Right lobe of liver (tissue), 6 donors: ENCODE results near the gene AFAP1. TPM values are rescaled to one million over a fixed set of nuclear protein-coding genes. Genes with fewer than 3 reads are reported as not detected.

Experiments used
- ATAC-seq, 4 donors: fragments of 200-7000 bp; cut with Tn5 transposase; one replicate each; pipeline ENCODE4 v1.9.1; 2020; ENCODE audit warnings: mild to moderate bottlenecking in 4 of 4, moderate library complexity in 4 of 4
- DNase-seq, 3 donors: peaks; one replicate each; pipeline ENCODE4 v3.0.0-alpha.2; 2020
- H3K27ac ChIP-seq, 3 donors: fragments of 200-600 bp; one replicate each; pipeline ENCODE4 v1.8.0; 2022
- H3K27me3 ChIP-seq, 2 donors: fragments of 200-600 bp; one replicate each; pipeline ENCODE4 v1.8.0; 2022
- H3K36me3 ChIP-seq, 4 donors: fragments of 200-600 bp; sonication (generic) in 1 of 4; one replicate each; pipeline versions ENCODE4 v1.5.1 to v1.8.0; 2017 to 2022; ENCODE audit warnings: control low read depth in 1 of 4
- H3K4me1 ChIP-seq, 4 donors: fragments of 200-600 bp; sonication (generic) in 1 of 4; one replicate each; pipeline versions ENCODE4 v1.5.1 to v1.8.0; 2017 to 2022; ENCODE audit warnings: control low read depth in 1 of 4
- H3K4me3 ChIP-seq, 3 donors: fragments of 200-600 bp; one replicate each; pipeline ENCODE4 v1.8.0; 2022
- H3K9me3 ChIP-seq, 4 donors: fragments of 200-600 bp; sonication (generic) in 1 of 4; one replicate each; pipeline versions ENCODE4 v1.5.1 to v1.8.0; 2017 to 2022; ENCODE audit warnings: control low read depth in 1 of 4
- POLR2A ChIP-seq: fragments of 450-650 bp; IDR thresholded peaks from one replicate; pipeline ENCODE4 v1.6.1; 2017; ENCODE audit warnings: antibody characterized with exemption, mild to moderate bottlenecking
- WGBS: methylation state at CpG from one replicate; pipeline ENCODE4 v1.1.6; 2018; ENCODE audit warnings: low coverage, low lambda C conversion rate; ENCODE audit not compliant: insufficient coverage; ENCODE audit errors: missing lambda C conversion rate; 5-methylcytosine and 5-hydroxymethylcytosine counted together
- intact Hi-C, 2 donors: fragments of 100-400 bp; cut with DNase I; formaldehyde crosslinking; loops; one replicate each; pipeline versions ENCODE4 v1.11.2 to v1.14.1; 2022
- total RNA-seq, 6 experiments: library from RNA; depleted of rRNA in 2 of 6; stranded (reverse); fragments of >200 nt in 2 of 6; fragmentation: NEBNext Ultra II Directional in 3 of 6; extraction: Animal tissue kit (Norgen Biotek cat#: 25700) in 3 of 6; gene quantifications; one replicate each; pipeline versions ENCODE4 v1.1.0 to v1.2.4, GENCODE V29; 2016 to 2023
- TF ChIP-seq, protein P1 (sequence below), 4 donors: fragments of 200-600 bp in 3 of 4; fragments of 450-650 bp in 1 of 4; IDR thresholded peaks; one replicate each; pipeline versions ENCODE4 v1.5.1 to v1.8.0; 2016 to 2022; ENCODE audit warnings: antibody characterized with exemption in 4 of 4, mild to moderate bottlenecking in 2 of 4
- donor health status: DM: no; HTN: yes; CAD: no.
- donor health status: DM: no; HTN: no; CAD: no.
- donor health status: DM: no; HTN: no; CAD: no.
- donor health status: DM: no; HTN: yes; CAD: no.
- donor health status: DM: no; HTN: yes; CAD: no.

AFAP1 gene
- total RNA-seq, 6 experiments from 2014 or later, result 0.95 to 3.1 (median 1.9) TPM

GRCh38 chr4:7859326-7859725 is 80.3 kb downstream of the AFAP1 start:
- Histone ChIP-seq H3K27me3 (no peaks in the 10 kb centered on the region), H3K4me3 (no peak overlapping the region), H3K36me3 (no peaks in the 10 kb centered on the region), H3K9me3 (no peaks in the 10 kb centered on the region), H3K4me1 (no peaks in the 10 kb centered on the region), H3K27ac (no peak overlapping the region)
- intact Hi-C loops, result no loop called here
- no peak for ATAC-seq
- TF ChIP-seq, protein P1, sequence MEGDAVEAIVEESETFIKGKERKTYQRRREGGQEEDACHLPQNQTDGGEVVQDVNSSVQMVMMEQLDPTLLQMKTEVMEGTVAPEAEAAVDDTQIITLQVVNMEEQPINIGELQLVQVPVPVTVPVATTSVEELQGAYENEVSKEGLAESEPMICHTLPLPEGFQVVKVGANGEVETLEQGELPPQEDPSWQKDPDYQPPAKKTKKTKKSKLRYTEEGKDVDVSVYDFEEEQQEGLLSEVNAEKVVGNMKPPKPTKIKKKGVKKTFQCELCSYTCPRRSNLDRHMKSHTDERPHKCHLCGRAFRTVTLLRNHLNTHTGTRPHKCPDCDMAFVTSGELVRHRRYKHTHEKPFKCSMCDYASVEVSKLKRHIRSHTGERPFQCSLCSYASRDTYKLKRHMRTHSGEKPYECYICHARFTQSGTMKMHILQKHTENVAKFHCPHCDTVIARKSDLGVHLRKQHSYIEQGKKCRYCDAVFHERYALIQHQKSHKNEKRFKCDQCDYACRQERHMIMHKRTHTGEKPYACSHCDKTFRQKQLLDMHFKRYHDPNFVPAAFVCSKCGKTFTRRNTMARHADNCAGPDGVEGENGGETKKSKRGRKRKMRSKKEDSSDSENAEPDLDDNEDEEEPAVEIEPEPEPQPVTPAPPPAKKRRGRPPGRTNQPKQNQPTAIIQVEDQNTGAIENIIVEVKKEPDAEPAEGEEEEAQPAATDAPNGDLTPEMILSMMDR (IDR thresholded peaks at IDR 0.05), result no peak
- no peak for TF ChIP-seq POLR2A
- no peak for DNase-seq
- 56% methylated on average over 2 of the region's 4 CpGs for WGBS

DNA sequence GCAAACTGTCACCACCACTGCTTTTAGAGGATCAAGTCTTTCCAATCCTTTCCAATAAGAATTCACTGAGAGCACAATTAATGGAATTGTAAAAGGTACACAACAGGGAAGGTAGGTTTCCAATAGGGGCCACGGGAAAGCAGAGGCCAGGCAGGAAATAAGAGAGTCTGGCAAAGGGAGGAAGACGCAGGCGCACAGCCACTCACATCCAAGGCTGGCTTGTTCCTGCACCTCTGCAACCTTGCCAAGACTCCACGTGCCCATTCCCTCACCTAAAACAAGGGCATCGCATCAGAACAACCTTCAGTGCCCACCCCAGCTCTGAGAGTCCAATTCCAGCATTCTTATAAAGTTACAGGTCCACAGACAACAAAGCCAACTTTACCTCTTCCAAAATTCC is 81.2 kb downstream of the AFAP1 start:
- DNase-seq, result no peak
- 17% methylated on average over 2 of the region's 5 CpGs for WGBS
- Histone ChIP-seq H3K9me3 (no peaks in the 10 kb centered on the region), H3K27ac (no peak overlapping the region), H3K4me1 (no peaks in the 10 kb centered on the region), H3K36me3 (no peaks in the 10 kb centered on the region), H3K27me3 (no peaks in the 10 kb centered on the region), H3K4me3 (no peak overlapping the region)
- no peak for ATAC-seq
- intact Hi-C loops, result no loop called here
- no peak for TF ChIP-seq POLR2A
- TF ChIP-seq, protein P1 (IDR thresholded peaks at IDR 0.05), result no peak

DNA sequence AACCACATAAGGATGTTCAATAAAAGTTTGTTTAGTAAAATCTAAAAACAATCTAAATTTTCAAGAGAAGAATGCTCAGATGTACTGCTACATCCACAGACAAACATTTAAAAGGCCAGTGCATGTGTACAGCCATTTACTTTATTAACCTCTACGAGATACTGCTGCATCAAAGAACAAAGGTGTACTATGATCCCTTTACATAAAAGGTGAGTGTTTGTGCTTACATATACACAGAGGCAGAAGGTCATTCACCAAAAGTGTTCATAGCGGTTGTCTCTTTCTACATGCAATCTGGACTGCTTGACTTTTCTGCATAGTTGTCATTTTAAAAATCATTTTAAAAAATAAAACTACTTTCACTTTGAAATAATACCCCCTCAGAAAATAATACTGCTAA is 81.7 kb downstream of the AFAP1 start:
- Histone ChIP-seq H3K27ac (no peak overlapping the region), H3K9me3 (no peaks in the 10 kb centered on the region), H3K4me1 (no peaks in the 10 kb centered on the region), H3K4me3 (no peak overlapping the region), H3K36me3 (no peaks in the 10 kb centered on the region), H3K27me3 (no peaks in the 10 kb centered on the region)
- 38% methylated on average over 2 of the region's 2 CpGs for WGBS
- ATAC-seq (no peak), DNase-seq (no peak)
- intact Hi-C loops, result no loop called here
- TF ChIP-seq, protein P1 (IDR thresholded peaks at IDR 0.05), result no peak
- TF ChIP-seq POLR2A, result no peak

GRCh38 chr4:7857238-7857701 is 82.4 kb downstream of the AFAP1 start:
- DNase-seq (no peak), ATAC-seq (no peak)
- Histone ChIP-seq H3K4me1 (no peaks in the 10 kb centered on the region), H3K27me3 (no peaks in the 10 kb centered on the region), H3K27ac (no peak overlapping the region), H3K9me3 (no peaks in the 10 kb centered on the region), H3K4me3 (no peak overlapping the region), H3K36me3 (no peaks in the 10 kb centered on the region)
- 42% methylated on average over 8 of the region's 8 CpGs for WGBS
- intact Hi-C loops, result no loop called here
- TF ChIP-seq, protein P1 (IDR thresholded peaks at IDR 0.05), result no peak
- TF ChIP-seq POLR2A, result no peak

DNA sequence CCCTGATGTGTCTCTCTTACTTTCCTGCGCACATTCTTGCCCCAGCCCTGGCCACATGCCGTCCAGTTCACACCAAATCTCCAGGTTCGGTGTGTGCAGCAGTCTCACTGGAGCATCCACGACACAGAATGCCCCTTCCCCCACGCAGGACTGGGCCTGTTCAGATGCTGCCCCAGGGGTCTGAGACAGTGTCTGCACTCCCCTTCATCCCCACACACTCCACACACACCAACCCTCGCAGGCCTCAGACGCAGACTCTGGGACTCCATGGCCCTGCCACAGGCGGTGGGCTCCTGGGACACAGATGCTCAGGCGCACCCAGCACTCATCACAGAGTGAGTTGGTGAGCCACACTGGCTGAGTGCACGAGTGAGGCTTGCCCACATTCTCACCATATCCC is 83.9 kb downstream of the AFAP1 start:
- TF ChIP-seq POLR2A, result no peak
- TF ChIP-seq, protein P1 (IDR thresholded peaks at IDR 0.05), result no peak
- intact Hi-C loops, result no loop called here

More for the DNA sequence above, 83.9 kb downstream of the AFAP1 start:
- no peaks in the 10 kb centered on the region for H3K27me3 ChIP-seq
- H3K4me1 ChIP-seq, result no peaks in the 10 kb centered on the region
- no peak for DNase-seq
- peak in 1 of 4 donors; percentile 20 for ATAC-seq
- H3K36me3 ChIP-seq, result no peaks in the 10 kb centered on the region
- H3K4me3 ChIP-seq, result no peak overlapping the region
- H3K9me3 ChIP-seq, result no peaks in the 10 kb centered on the region
- no peak overlapping the region for H3K27ac ChIP-seq
- WGBS, result 85% methylated on average over 6 of the region's 10 CpGs
